Tibial nerve (tissue), 4 donors: ENCODE data around the gene RPAP2.

Source experiments
- EP300 ChIP-seq, 2 donors: sonication (generic); formaldehyde crosslinking; IDR thresholded peaks; one replicate each; pipeline ENCODE4 v1.6.1; 2017; ENCODE audit warnings: antibody characterized with exemption in 2 of 2, mild to moderate bottlenecking in 1 of 2
- POLR2A ChIP-seq, 2 donors: fragments of 450-650 bp; IDR thresholded peaks; one replicate each; pipeline ENCODE4 v1.6.1; 2017; ENCODE audit warnings: antibody characterized with exemption in 2 of 2, mild to moderate bottlenecking in 2 of 2, moderate library complexity in 2 of 2
- TF ChIP-seq, protein P1 (sequence below), 5 experiments: fragments of 200-600 bp in 3 of 5; fragments of 450-650 bp in 2 of 5; sonication (generic) in 3 of 5; IDR thresholded peaks; one replicate each; pipeline ENCODE4 v1.5.1; 2016 to 2019; ENCODE audit warnings: antibody characterized with exemption in 5 of 5, mild to moderate bottlenecking in 3 of 5, moderate library complexity in 2 of 5

DNA sequence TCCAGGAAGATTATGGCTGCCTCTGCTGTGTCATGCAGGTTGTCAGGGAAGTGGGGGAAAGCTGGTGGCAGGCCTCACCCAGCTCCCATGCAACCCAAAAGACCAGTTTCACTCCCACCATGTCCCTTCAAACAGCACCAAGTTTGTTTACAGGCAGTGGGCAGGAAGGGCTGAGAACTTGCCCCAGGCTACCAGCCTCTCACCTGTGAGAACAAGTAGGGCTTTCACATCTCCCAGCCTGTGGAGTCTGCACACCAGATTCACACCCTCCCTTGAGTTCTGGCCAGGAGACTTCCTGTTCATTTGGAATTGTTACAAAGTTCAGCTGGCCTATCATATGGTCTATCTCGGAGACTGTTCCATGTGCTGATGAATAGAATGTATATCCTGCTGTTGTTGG, 27.8 kb downstream of the RPAP2 start:
- TF ChIP-seq, protein P1, sequence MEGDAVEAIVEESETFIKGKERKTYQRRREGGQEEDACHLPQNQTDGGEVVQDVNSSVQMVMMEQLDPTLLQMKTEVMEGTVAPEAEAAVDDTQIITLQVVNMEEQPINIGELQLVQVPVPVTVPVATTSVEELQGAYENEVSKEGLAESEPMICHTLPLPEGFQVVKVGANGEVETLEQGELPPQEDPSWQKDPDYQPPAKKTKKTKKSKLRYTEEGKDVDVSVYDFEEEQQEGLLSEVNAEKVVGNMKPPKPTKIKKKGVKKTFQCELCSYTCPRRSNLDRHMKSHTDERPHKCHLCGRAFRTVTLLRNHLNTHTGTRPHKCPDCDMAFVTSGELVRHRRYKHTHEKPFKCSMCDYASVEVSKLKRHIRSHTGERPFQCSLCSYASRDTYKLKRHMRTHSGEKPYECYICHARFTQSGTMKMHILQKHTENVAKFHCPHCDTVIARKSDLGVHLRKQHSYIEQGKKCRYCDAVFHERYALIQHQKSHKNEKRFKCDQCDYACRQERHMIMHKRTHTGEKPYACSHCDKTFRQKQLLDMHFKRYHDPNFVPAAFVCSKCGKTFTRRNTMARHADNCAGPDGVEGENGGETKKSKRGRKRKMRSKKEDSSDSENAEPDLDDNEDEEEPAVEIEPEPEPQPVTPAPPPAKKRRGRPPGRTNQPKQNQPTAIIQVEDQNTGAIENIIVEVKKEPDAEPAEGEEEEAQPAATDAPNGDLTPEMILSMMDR (IDR thresholded peaks at IDR 0.05) = no peak
- no peak for TF ChIP-seq POLR2A (IDR thresholded peaks at IDR 0.05)
- TF ChIP-seq EP300 (IDR thresholded peaks at IDR 0.05) = no peak
